Liver (tissue), 3 donors: Measurements from ENCODE around the gene FRMPD3.

Experiments
- ATF3 ChIP-seq: IDR thresholded peaks from 2 replicates; pipeline ENCODE4 v1.6.1; 2016; ENCODE audit warnings: antibody characterized with exemption
- CTCF ChIP-seq: fragments of 150-350 bp; IDR thresholded peaks from 2 replicates; pipeline ENCODE4 v1.5.1; 2017; ENCODE audit warnings: improper control_type of control experiment, low read depth, low read length; ENCODE audit not compliant: missing input control
- EGR1 ChIP-seq, 2 donors: IDR thresholded peaks; 2 replicates each; pipeline ENCODE4 v1.6.1; 2016 to 2018; ENCODE audit warnings: antibody characterized with exemption in 2 of 2, low read depth in 2 of 2
- FOXA1 ChIP-seq: IDR thresholded peaks from 2 replicates; pipeline ENCODE4 v1.6.1; 2016; ENCODE audit warnings: antibody characterized with exemption
- GABPA ChIP-seq, 2 donors: IDR thresholded peaks in 1 of 2; conservative IDR thresholded peaks in 1 of 2; 2 replicates each; pipeline ENCODE4 v1.6.1; 2016; ENCODE audit warnings: antibody characterized with exemption in 2 of 2, mild to moderate bottlenecking in 1 of 2, moderate library complexity in 1 of 2
- HNF4A ChIP-seq, 2 donors: conservative IDR thresholded peaks; 2 replicates each; pipeline ENCODE4 v1.6.1; 2016; ENCODE audit warnings: antibody characterized with exemption in 2 of 2, mild to moderate bottlenecking in 2 of 2
- JUND ChIP-seq, 2 donors: IDR thresholded peaks; 2 replicates each; pipeline ENCODE4 v1.6.1; 2016; ENCODE audit warnings: antibody characterized with exemption in 2 of 2
- MAX ChIP-seq: IDR thresholded peaks from 2 replicates; pipeline ENCODE4 v1.6.1; 2016; ENCODE audit warnings: antibody characterized with exemption
- NR2F2 ChIP-seq: IDR thresholded peaks from 2 replicates; pipeline ENCODE4 v1.6.1; 2016; ENCODE audit warnings: antibody characterized with exemption
- RAD21 ChIP-seq, 2 donors: IDR thresholded peaks; 2 replicates each; pipeline ENCODE4 v1.6.1; 2016; ENCODE audit warnings: antibody characterized with exemption in 2 of 2, mild to moderate bottlenecking in 2 of 2
- REST ChIP-seq: IDR thresholded peaks from 2 replicates; pipeline ENCODE4 v1.6.1; 2016; ENCODE audit warnings: antibody characterized with exemption, mild to moderate bottlenecking
- SP1 ChIP-seq: IDR thresholded peaks from 2 replicates; pipeline ENCODE4 v1.6.1; 2018; ENCODE audit warnings: antibody characterized with exemption, mild to moderate bottlenecking
- TAF1 ChIP-seq: conservative IDR thresholded peaks from 2 replicates; pipeline ENCODE4 v1.6.1; 2016; ENCODE audit warnings: antibody characterized with exemption, mild to moderate bottlenecking
- YY1 ChIP-seq: IDR thresholded peaks from 2 replicates; pipeline ENCODE4 v1.6.1; 2016; ENCODE audit warnings: antibody characterized with exemption, mild to moderate bottlenecking
- donor health status: healthy.
- donor health status: healthy.

- no peak for TF ChIP-seq MAX
- TF ChIP-seq CTCF, result no peak
- no peak for TF ChIP-seq JUND (IDR thresholded peaks at IDR 0.05)
- no peak for TF ChIP-seq SP1
- no peak for TF ChIP-seq RAD21 (IDR thresholded peaks at IDR 0.05)
- no peak for TF ChIP-seq ATF3
- TF ChIP-seq HNF4A (conservative IDR thresholded peaks at IDR 0.05), result no peak
- TF ChIP-seq GABPA (IDR thresholded peaks at IDR 0.05 in 1 of 2, conservative IDR thresholded peaks at IDR 0.05 in 1 of 2), result no peak
- TF ChIP-seq REST, result no peak
- TF ChIP-seq FOXA1, result no peak
- no peak for TF ChIP-seq TAF1
- no peak for TF ChIP-seq YY1
- no peak for TF ChIP-seq EGR1 (IDR thresholded peaks at IDR 0.05; ENCODE audit: low read depth in 2 of 2)
- no peak for TF ChIP-seq NR2F2
Observed at GRCh38 chrX:107445631-107446030, 3.8 kb upstream of the FRMPD3 start.
